Measurements from ENCODE around the gene HERPUD2.

DNA sequence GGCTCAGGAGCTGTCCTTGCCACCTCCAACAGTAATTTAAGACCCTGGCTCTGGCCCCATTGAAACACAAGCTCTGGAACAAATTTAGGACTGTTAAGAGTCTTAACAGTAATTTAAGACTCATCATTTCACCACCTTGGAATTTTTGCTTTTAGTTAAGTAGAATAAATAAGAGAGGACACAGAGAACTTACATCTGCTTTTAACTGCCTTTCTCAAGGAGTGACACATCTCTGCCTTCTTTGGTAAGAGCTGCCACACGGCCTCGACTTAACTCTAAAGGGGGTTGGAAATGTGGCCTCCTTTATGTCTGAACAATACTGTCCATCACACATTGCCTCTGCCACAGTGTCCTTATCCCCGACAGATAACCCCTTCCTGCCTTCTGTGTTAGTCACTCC lies 77.9 kb downstream of the HERPUD2 start:
- TF ChIP-seq, protein P1, sequence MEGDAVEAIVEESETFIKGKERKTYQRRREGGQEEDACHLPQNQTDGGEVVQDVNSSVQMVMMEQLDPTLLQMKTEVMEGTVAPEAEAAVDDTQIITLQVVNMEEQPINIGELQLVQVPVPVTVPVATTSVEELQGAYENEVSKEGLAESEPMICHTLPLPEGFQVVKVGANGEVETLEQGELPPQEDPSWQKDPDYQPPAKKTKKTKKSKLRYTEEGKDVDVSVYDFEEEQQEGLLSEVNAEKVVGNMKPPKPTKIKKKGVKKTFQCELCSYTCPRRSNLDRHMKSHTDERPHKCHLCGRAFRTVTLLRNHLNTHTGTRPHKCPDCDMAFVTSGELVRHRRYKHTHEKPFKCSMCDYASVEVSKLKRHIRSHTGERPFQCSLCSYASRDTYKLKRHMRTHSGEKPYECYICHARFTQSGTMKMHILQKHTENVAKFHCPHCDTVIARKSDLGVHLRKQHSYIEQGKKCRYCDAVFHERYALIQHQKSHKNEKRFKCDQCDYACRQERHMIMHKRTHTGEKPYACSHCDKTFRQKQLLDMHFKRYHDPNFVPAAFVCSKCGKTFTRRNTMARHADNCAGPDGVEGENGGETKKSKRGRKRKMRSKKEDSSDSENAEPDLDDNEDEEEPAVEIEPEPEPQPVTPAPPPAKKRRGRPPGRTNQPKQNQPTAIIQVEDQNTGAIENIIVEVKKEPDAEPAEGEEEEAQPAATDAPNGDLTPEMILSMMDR (IDR thresholded peaks at IDR 0.05) = no peak
- TF ChIP-seq EZH2 (IDR thresholded peaks at IDR 0.05) (no peak), EZH2phosphoT487 (IDR thresholded peaks at IDR 0.05) (no peak)

Measured in neural progenitor cell (in vitro differentiated cells).